Tracheal epithelial cell (primary cell): ENCODE results near the gene ZGRF1. TPM values are rescaled to one million over a fixed set of nuclear protein-coding genes. Genes with fewer than 3 reads are reported as not detected.

Source experiments
- total RNA-seq: library from RNA; depleted of rRNA; stranded (reverse); fragments of >200 nt; gene quantifications from 2 replicates; pipeline ENCODE4 v1.2.1, GENCODE V29; 2014

Gene ZGRF1, protein sequence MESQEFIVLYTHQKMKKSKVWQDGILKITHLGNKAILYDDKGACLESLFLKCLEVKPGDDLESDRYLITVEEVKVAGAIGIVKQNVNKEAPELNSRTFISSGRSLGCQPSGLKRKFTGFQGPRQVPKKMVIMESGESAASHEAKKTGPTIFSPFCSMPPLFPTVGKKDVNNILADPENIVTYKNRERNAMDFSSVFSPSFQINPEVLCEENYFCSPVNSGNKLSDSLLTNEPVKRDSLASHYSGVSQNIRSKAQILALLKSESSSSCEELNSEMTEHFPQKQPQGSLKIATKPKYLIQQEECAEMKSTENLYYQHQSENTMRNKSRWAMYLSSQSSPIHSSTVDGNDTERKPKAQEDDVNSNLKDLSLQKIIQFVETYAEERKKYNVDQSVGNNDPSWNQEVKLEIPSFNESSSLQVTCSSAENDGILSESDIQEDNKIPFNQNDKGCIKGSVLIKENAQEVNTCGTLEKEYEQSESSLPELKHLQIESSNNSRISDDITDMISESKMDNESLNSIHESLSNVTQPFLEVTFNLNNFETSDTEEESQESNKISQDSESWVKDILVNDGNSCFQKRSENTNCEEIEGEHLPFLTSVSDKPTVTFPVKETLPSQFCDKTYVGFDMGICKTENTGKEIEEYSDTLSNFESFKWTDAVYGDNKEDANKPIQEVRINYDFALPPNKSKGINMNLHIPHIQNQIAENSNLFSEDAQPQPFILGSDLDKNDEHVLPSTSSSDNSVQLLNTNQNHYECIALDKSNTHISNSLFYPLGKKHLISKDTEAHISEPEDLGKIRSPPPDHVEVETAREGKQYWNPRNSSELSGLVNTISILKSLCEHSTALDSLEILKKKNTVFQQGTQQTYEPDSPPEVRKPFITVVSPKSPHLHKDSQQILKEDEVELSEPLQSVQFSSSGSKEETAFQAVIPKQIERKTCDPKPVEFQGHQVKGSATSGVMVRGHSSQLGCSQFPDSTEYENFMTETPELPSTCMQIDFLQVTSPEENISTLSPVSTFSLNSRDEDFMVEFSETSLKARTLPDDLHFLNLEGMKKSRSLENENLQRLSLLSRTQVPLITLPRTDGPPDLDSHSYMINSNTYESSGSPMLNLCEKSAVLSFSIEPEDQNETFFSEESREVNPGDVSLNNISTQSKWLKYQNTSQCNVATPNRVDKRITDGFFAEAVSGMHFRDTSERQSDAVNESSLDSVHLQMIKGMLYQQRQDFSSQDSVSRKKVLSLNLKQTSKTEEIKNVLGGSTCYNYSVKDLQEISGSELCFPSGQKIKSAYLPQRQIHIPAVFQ (N-terminal part only)
- 3.9 and 4.7 TPM in 2 replicates for total RNA-seq

GRCh38 chr4:112636688-112637551 is at the start of gene ZGRF1, which contains the start of gene LARP7:
Gene ZGRF1, minus strand, starts transcription at chr4:112636909. Its CDS starts 3,733 bp downstream, at chr4:112633176.
Gene LARP7, plus strand, starts transcription at chr4:112637143. Its CDS starts 7,527 bp downstream, at chr4:112644670.

GRCh38 chr4:112516066-112516470 is 120.6 kb downstream of the ZGRF1 start, which contains the start of gene NEUROG2:
Gene NEUROG2, minus strand, starts transcription at chr4:112516180. Its CDS starts 705 bp downstream, at chr4:112515475.

Other genes with a start within 250 kb of the ZGRF1 start
- gene NEUROG2, start 120.7 kb downstream of the ZGRF1 start, total RNA-seq, result not detected in 2 replicates
- 13.6 and 14.9 TPM in 2 replicates for gene LARP7, start 234 bp upstream of the ZGRF1 start, total RNA-seq